Activated CD4-positive, alpha-beta T cell treated with anti-CD3 and anti-CD28 coated beads, Interleukin-2, amount 50 U/mL, for 1 hour (primary cell): ENCODE data around the gene COL23A1.
"Not testable (repeated sequence)": the region's sequence is repeated elsewhere in the genome, so short reads cannot be mapped to it uniquely, and the experiment has no call there.

Experiments used
- DNase-seq: peaks from one replicate; pipeline ENCODE4 v3.0.0-alpha.2; 2020

The COL23A1 gene

GRCh38 chr5:178499352-178499751 is 90.8 kb downstream of the COL23A1 start:
- DNase-seq: no peak

GRCh38 chr5:178496642-178497041 is 93.6 kb downstream of the COL23A1 start:
- DNase-seq: no peak

GRCh38 chr5:178496214-178496613 is 94.0 kb downstream of the COL23A1 start:
- DNase-seq: no peak

GRCh38 chr5:178495706-178496105 is 94.5 kb downstream of the COL23A1 start:
- DNase-seq: no peak

GRCh38 chr5:178492278-178492677 is 97.9 kb downstream of the COL23A1 start:
- DNase-seq: no peak

GRCh38 chr5:178490935-178491652 is 99.1 kb downstream of the COL23A1 start:
- no peak for DNase-seq

GRCh38 chr5:178489271-178489976 is 100.8 kb downstream of the COL23A1 start:
- no peak for DNase-seq

- DNase-seq: no peak
These were observed 101.5 kb downstream of the COL23A1 start for GRCh38 chr5:178488696-178489095.

GRCh38 chr5:178487911-178488600 is 102.1 kb downstream of the COL23A1 start:
- DNase-seq: no peak

GRCh38 chr5:178486878-178487512 is 103.2 kb downstream of the COL23A1 start:
- not testable (repeated sequence) for DNase-seq

GRCh38 chr5:178486239-178486641 is 104.0 kb downstream of the COL23A1 start:
- DNase-seq: no peak

GRCh38 chr5:178483620-178484019 is 106.6 kb downstream of the COL23A1 start:
- peak; percentile 43 for DNase-seq

GRCh38 chr5:178479261-178479660 is 110.9 kb downstream of the COL23A1 start:
- DNase-seq: no peak

GRCh38 chr5:178478370-178478769 is 111.8 kb downstream of the COL23A1 start:
- DNase-seq: no peak

GRCh38 chr5:178477802-178478201 is 112.4 kb downstream of the COL23A1 start:
- no peak for DNase-seq

- no peak for DNase-seq
These were observed 113.0 kb downstream of the COL23A1 start for GRCh38 chr5:178476972-178477754.

- DNase-seq: no peak
These were observed 113.7 kb downstream of the COL23A1 start for GRCh38 chr5:178476531-178476930.

- no peak for DNase-seq
These were observed 114.8 kb downstream of the COL23A1 start for GRCh38 chr5:178475422-178475821.

GRCh38 chr5:178474562-178475184 is 115.5 kb downstream of the COL23A1 start:
- no peak for DNase-seq

- no peak for DNase-seq
These were observed 116.3 kb downstream of the COL23A1 start for GRCh38 chr5:178473854-178474253.

- DNase-seq: no peak
These were observed 118.1 kb downstream of the COL23A1 start for GRCh38 chr5:178472138-178472537.

GRCh38 chr5:178471711-178472110 is 118.5 kb downstream of the COL23A1 start:
- DNase-seq: no peak
